Astrocyte (in vitro differentiated cells and primary cell): ENCODE measurements around the gene TOR1B.

Source experiments
- CTCF ChIP-seq: IDR thresholded peaks from 2 replicates; pipeline ENCODE4 v1.5.1; 2011; ENCODE audit warnings: low read depth, mild to moderate bottlenecking, inconsistent platforms, low read length, moderate library complexity; ENCODE audit not compliant: insufficient read depth
- EZH2 ChIP-seq: IDR thresholded peaks from 2 replicates; pipeline ENCODE4 v1.6.1; 2012; ENCODE audit warnings: mild to moderate bottlenecking, low read length, inconsistent platforms; ENCODE audit not compliant: insufficient read depth

GRCh38 chr9:129812385-129812784 lies 9.4 kb downstream of the TOR1B start:
- no peak for TF ChIP-seq CTCF
- TF ChIP-seq EZH2 = no peak
